ENCODE results near the gene TSFM.
"Not testable (repeated sequence)": the region's sequence is repeated elsewhere in the genome, so short reads cannot be mapped to it uniquely, and the experiment has no call there.

Gene TSFM

GRCh38 chr12:57813971-57814772 is 31.6 kb downstream of the TSFM start:
- no peak for DNase-seq (ENCODE audit: low spot score)

GRCh38 chr12:57815177-57816000 is 32.8 kb downstream of the TSFM start:
- no peak for DNase-seq (ENCODE audit: low spot score)

- DNase-seq (ENCODE audit: low spot score), result no peak
Observed at GRCh38 chr12:57816001-57816854, 33.6 kb downstream of the TSFM start.

- no peak for DNase-seq (ENCODE audit: low spot score)
Observed at GRCh38 chr12:57816855-57817151, 34.2 kb downstream of the TSFM start.

GRCh38 chr12:57817261-57817989 is 34.8 kb downstream of the TSFM start:
- DNase-seq (ENCODE audit: low spot score), result no peak

- DNase-seq (ENCODE audit: low spot score), result not testable (repeated sequence)
Observed at GRCh38 chr12:57817990-57818331, 35.4 kb downstream of the TSFM start.

GRCh38 chr12:57820119-57820518 is 37.5 kb downstream of the TSFM start:
- DNase-seq (ENCODE audit: low spot score), result not testable (repeated sequence)

- not testable (repeated sequence) for DNase-seq (ENCODE audit: low spot score)
Observed at GRCh38 chr12:57821015-57821414, 38.4 kb downstream of the TSFM start.

- DNase-seq (ENCODE audit: low spot score), result no peak
Observed at GRCh38 chr12:57821474-57822214, 39.1 kb downstream of the TSFM start.

GRCh38 chr12:57822392-57823130 is 40.0 kb downstream of the TSFM start:
- DNase-seq (ENCODE audit: low spot score), result no peak

- DNase-seq (ENCODE audit: low spot score), result no peak
Observed at GRCh38 chr12:57823131-57823907, 40.7 kb downstream of the TSFM start.

GRCh38 chr12:57823908-57824640 is 41.5 kb downstream of the TSFM start:
- DNase-seq (ENCODE audit: low spot score), result no peak

- no peak for DNase-seq (ENCODE audit: low spot score)
Observed at GRCh38 chr12:57825451-57825850, 42.9 kb downstream of the TSFM start.

- no peak for DNase-seq (ENCODE audit: low spot score)
Observed at GRCh38 chr12:57826400-57826799, 43.8 kb downstream of the TSFM start.

- no peak for DNase-seq (ENCODE audit: low spot score)
Observed at GRCh38 chr12:57826966-57827365, 44.4 kb downstream of the TSFM start.

- DNase-seq (ENCODE audit: low spot score), result no peak
Observed at GRCh38 chr12:57829025-57829777, 46.6 kb downstream of the TSFM start.

GRCh38 chr12:57830393-57830792 is 47.8 kb downstream of the TSFM start:
- DNase-seq (ENCODE audit: low spot score), result no peak

GRCh38 chr12:57832966-57833365 is 50.4 kb downstream of the TSFM start:
- DNase-seq (ENCODE audit: low spot score), result no peak
